AG04449 (cell line): ENCODE data around the gene FNDC3A.

Experiments
- CTCF ChIA-PET: fragments of 350-600 bp; formaldehyde crosslinking; extraction: SDS; loops from one replicate; lab custom pipeline; 2021; ENCODE audit warnings: antibody characterized with exemption; lab: Yijun Ruan, JAX
- POLR2A ChIA-PET: fragments of 400-600, 350-600 bp; formaldehyde crosslinking; extraction: SDS; loops from one replicate; lab custom pipeline; 2020; ENCODE audit warnings: antibody characterized with exemption, inconsistent platforms; lab: Yijun Ruan, JAX
- DNase-seq: peaks from one replicate; pipeline ENCODE4 v3.0.0-alpha.2; 2010; ENCODE audit warnings: low read depth, low spot score
- H3K4me3 ChIP-seq: 2 replicates; pipeline ENCODE4 v1.5.1; 2011; ENCODE audit warnings: low read depth, mild to moderate bottlenecking, control low read depth, low read length
- CTCF ChIP-seq: IDR thresholded peaks from one replicate; pipeline ENCODE4 v1.5.1; 2011; ENCODE audit warnings: mild to moderate bottlenecking, moderate library complexity, low read length, control low read depth, inconsistent platforms; ENCODE audit not compliant: insufficient read depth; ENCODE audit errors: missing control alignments

Gene FNDC3A

GRCh38 chr13:49210114-49210513 is 234.4 kb downstream of the FNDC3A start:
- ChIA-PET POLR2A (interaction anchor here (0.6 kb wide), 1 partner anchor 98 kb away, joined by 4 read pairs; no protein-coding TSS in a partner anchor), CTCF (interaction anchor here (1.0 to 1.5 kb wide), 2 partner anchors 11 to 19 kb away, joined by 3 read pairs; no protein-coding TSS in a partner anchor)
- no peak overlapping the region for H3K4me3 ChIP-seq
- TF ChIP-seq CTCF, result no peak
- no peak for DNase-seq

- no peak for DNase-seq
- no peak overlapping the region for H3K4me3 ChIP-seq
- no peak for TF ChIP-seq CTCF
- ChIA-PET CTCF (interaction anchor here (1.5 kb wide), 1 partner anchor 11 kb away, joined by 3 read pairs; no protein-coding TSS in a partner anchor), POLR2A (no interaction called here)
Observed at GRCh38 chr13:49210669-49211068, 235.0 kb downstream of the FNDC3A start.

- DNase-seq, result no peak
- CTCF ChIA-PET, result no interaction called here
- TF ChIP-seq CTCF, result no peak
- POLR2A ChIA-PET, result no interaction called here
- H3K4me3 ChIP-seq, result no peak overlapping the region
Observed at GRCh38 chr13:49213539-49213938, 237.8 kb downstream of the FNDC3A start.

- POLR2A ChIA-PET, result no interaction called here
- H3K4me3 ChIP-seq, result no peak overlapping the region
- DNase-seq, result no peak
- CTCF ChIA-PET, result interaction anchor here (1.4 kb wide), 1 partner anchor 26 kb away, joined by 4 read pairs; no protein-coding TSS in a partner anchor
- no peak for TF ChIP-seq CTCF
Observed at GRCh38 chr13:49213997-49214916, 238.5 kb downstream of the FNDC3A start.

- POLR2A ChIA-PET, result no interaction called here
- H3K4me3 ChIP-seq, result no peak overlapping the region
- no peak for TF ChIP-seq CTCF
Observed at GRCh38 chr13:49214917-49215376, 239.2 kb downstream of the FNDC3A start.

GRCh38 chr13:49216334-49216733 is 240.6 kb downstream of the FNDC3A start:
- no peak for DNase-seq
- ChIA-PET CTCF (no interaction called here), POLR2A (no interaction called here)
- TF ChIP-seq CTCF, result no peak
- no peak overlapping the region for H3K4me3 ChIP-seq

More at GRCh38 chr13:49214917-49215376, 239.2 kb downstream of the FNDC3A start:
- no peak for DNase-seq
- CTCF ChIA-PET, result interaction anchor here (1.4 kb wide), 1 partner anchor 25 kb away, joined by 4 read pairs; no protein-coding TSS in a partner anchor
